K562 (cell line): ENCODE data around the gene PAX2. TPM values are rescaled to one million over a fixed set of nuclear protein-coding genes. Genes with fewer than 3 reads are reported as not detected.
"Not testable (repeated sequence)": the region's sequence is repeated elsewhere in the genome, so short reads cannot be mapped to it uniquely, and the experiment has no call there.

ENCODE experiments used
- ATAC-seq: fragments of 200-7000 bp; cut with Tn5 transposase; 3 replicates; pipeline ENCODE4 v1.9.1; 2020; ENCODE audit warnings: moderate library complexity
- BruUV-seq: library from RNA; stranded (reverse); fragments of 400-500 nt; replicated peaks from 2 replicates; lab custom pipeline; 2021; lab: Mats Ljungman, UMichigan
- CTCF ChIA-PET: fragments of 300-600 bp; formaldehyde crosslinking; extraction: SDS; loops from one replicate; lab custom pipeline; 2021; ENCODE audit warnings: low intra/inter-chr PET ratio; lab: Yijun Ruan, JAX
- POLR2A ChIA-PET: fragments of 300-600, 350-650 bp; sonication (Branson Sonifier 250); formaldehyde crosslinking; extraction: SDS; loops from one replicate; lab custom pipeline; 2021; ENCODE audit warnings: antibody characterized with exemption, inconsistent platforms; lab: Yijun Ruan, JAX
- DNase-seq, 4 experiments: peaks; one replicate each; pipeline versions ENCODE4 v3.0.0 to v3.0.0-alpha.2; 2011 to 2018; ENCODE audit warnings: low spot score in 3 of 4, mixed read lengths in 3 of 4; ENCODE audit errors: extremely low read depth in 1 of 4
- FAIRE-seq: peaks from 2 replicates; lab custom pipeline; 2011; peaks lifted over from hg19 to GRCh38; lab: Jason Lieb, UNC
- H2AFZ ChIP-seq: 2 replicates; pipeline ENCODE4 v1.6.0; 2011; ENCODE audit warnings: low read depth, low read length, control low read depth, inconsistent platforms
- H3K27ac ChIP-seq: fragments of 200-600 bp; 3 replicates; pipeline ENCODE4 v1.8.0; 2011; ENCODE audit warnings: low read depth, mild to moderate bottlenecking, control low read depth, inconsistent platforms, low read length, moderate library complexity, mixed read lengths; ENCODE audit errors: extremely low read depth
- H3K27me3 ChIP-seq, 2 experiments: fragments of 300-600 bp in 1 of 2; 2 replicates in 1 of 2; 3 replicates in 1 of 2; pipeline versions ENCODE4 v1.6.0 to v1.8.0; 2011; ENCODE audit warnings: inconsistent platforms in 2 of 2, low read length in 2 of 2, mild to moderate bottlenecking in 1 of 2, mixed read lengths in 1 of 2, moderate library complexity in 1 of 2; ENCODE audit not compliant: control insufficient read depth in 2 of 2, insufficient read depth in 2 of 2
- H3K36me3 ChIP-seq: fragments of 300-600 bp; 3 replicates; pipeline ENCODE4 v1.8.0; 2011; ENCODE audit warnings: mild to moderate bottlenecking, low read length, inconsistent platforms; ENCODE audit not compliant: control insufficient read depth, insufficient read depth
- H3K4me1 ChIP-seq, 2 experiments: fragments of 200-600 bp in 1 of 2; replicated peaks in 1 of 2; 2 replicates in 1 of 2; 3 replicates in 1 of 2; pipeline versions ENCODE4 v1.5.1 to v1.8.0; 2011; ENCODE audit warnings: inconsistent platforms in 2 of 2, low read length in 2 of 2, mild to moderate bottlenecking in 1 of 2, mixed read lengths in 1 of 2, moderate library complexity in 1 of 2; ENCODE audit not compliant: control insufficient read depth in 2 of 2, insufficient read depth in 2 of 2
- H3K4me2 ChIP-seq: 2 replicates; pipeline ENCODE4 v1.6.1; 2011; ENCODE audit warnings: low read length, control low read depth, inconsistent platforms, mixed read lengths; ENCODE audit not compliant: insufficient read depth
- H3K4me3 ChIP-seq: fragments of 200-600 bp; sonication (generic), shearing (Covaris generic); 2 replicates; pipeline ENCODE4 v1.5.1; 2016; ENCODE audit warnings: control low read depth, inconsistent platforms
- H3K79me2 ChIP-seq: fragments of 200-600 bp; 3 replicates; pipeline ENCODE4 v1.8.0; 2011; ENCODE audit warnings: low read length, inconsistent platforms; ENCODE audit not compliant: control insufficient read depth, insufficient read depth
- H3K9ac ChIP-seq, 2 experiments: 2 replicates each; pipeline versions ENCODE4 v1.6.0 to v1.6.1; 2011; ENCODE audit warnings: low read depth in 2 of 2, low read length in 2 of 2, control low read depth in 1 of 2, inconsistent platforms in 1 of 2, mild to moderate bottlenecking in 1 of 2, mixed read lengths in 1 of 2; ENCODE audit not compliant: insufficient read depth in 1 of 2
- H3K9me1 ChIP-seq: one replicate; pipeline ENCODE4 v1.6.0; 2011; ENCODE audit warnings: inconsistent platforms, mild to moderate bottlenecking, low read length, moderate library complexity; ENCODE audit not compliant: control insufficient read depth, insufficient read depth
- H3K9me3 ChIP-seq: replicated peaks from 2 replicates; pipeline ENCODE4 v1.5.1; 2011; ENCODE audit warnings: low read depth, low read length, inconsistent platforms; ENCODE audit not compliant: control insufficient read depth, insufficient read depth
- H4K20me1 ChIP-seq: replicated peaks from 2 replicates; pipeline ENCODE4 v1.6.1; 2011; ENCODE audit warnings: low read length, inconsistent platforms, mixed read lengths; ENCODE audit not compliant: control insufficient read depth, insufficient read depth
- DPF2 ChIP-seq: fragments of 450-650 bp; IDR thresholded peaks from 2 replicates; pipeline ENCODE4 v1.6.1; 2016
- FOS ChIP-seq: IDR thresholded peaks from 3 replicates; pipeline ENCODE4 v1.6.1; 2011; ENCODE audit not compliant: insufficient read length; ENCODE audit errors: extremely low read depth
- GATAD2B ChIP-seq: fragments of 450-650 bp; IDR thresholded peaks from 2 replicates; pipeline ENCODE4 v1.6.1; 2017; ENCODE audit warnings: mild to moderate bottlenecking, borderline replicate concordance
- HEY1 ChIP-seq: fragments of 250-450 bp; sonication (Bioruptor Pico); IDR thresholded peaks from 2 replicates; pipeline ENCODE4 v1.5.0; 2020; ENCODE audit warnings: mild to moderate bottlenecking, moderate library complexity, borderline replicate concordance
- KAT7 ChIP-seq: sonication (generic); formaldehyde crosslinking; IDR thresholded peaks from 2 replicates; pipeline ENCODE4 v1.8.0; 2022; ENCODE audit warnings: missing genetic modification reagents, mild to moderate bottlenecking, borderline replicate concordance
- KLF13 ChIP-seq: fragments of 450-650 bp; IDR thresholded peaks from 2 replicates; pipeline ENCODE4 v1.6.1; 2016; ENCODE audit warnings: missing genetic modification characterization, low read depth, mild to moderate bottlenecking, missing compliant biosample characterization, moderate library complexity, borderline replicate concordance
- SMARCA5 ChIP-seq: fragments of 450-650 bp; IDR thresholded peaks from 2 replicates; pipeline ENCODE4 v1.6.1; 2016
- SREBF1 ChIP-seq: fragments of 150-350 bp; IDR thresholded peaks from 2 replicates; pipeline ENCODE4 v1.6.1; 2014; ENCODE audit warnings: antibody characterized with exemption, low read depth, low read length, borderline replicate concordance
- ZNF263 ChIP-seq: sonication (generic); formaldehyde crosslinking; IDR thresholded peaks from 2 replicates; pipeline ENCODE4 v1.8.0; 2022; ENCODE audit warnings: mild to moderate bottlenecking, missing genetic modification reagents, borderline replicate concordance
- WGBS: fragments of 100-300 bp; shearing (Covaris generic); methylation state at CpG from one replicate; pipeline ENCODE4 v1.1.6; 2016; ENCODE audit warnings: low coverage, mixed read lengths; ENCODE audit not compliant: insufficient coverage; ENCODE audit errors: missing lambda C conversion rate; 5-methylcytosine and 5-hydroxymethylcytosine counted together
- in situ Hi-C: fragments of 300-500 bp; cut with MboI; formaldehyde crosslinking; loops from 4 replicates; pipeline ENCODE4 v1.15.0; 2018; ENCODE audit warnings: inconsistent platforms, mixed read lengths
- intact Hi-C: fragments of 100-400 bp; cut with micrococcal nuclease; formaldehyde crosslinking; loops from 2 replicates; pipeline ENCODE4 v1.14.2; 2022
- polyA plus RNA-seq, 8 experiments: library from polyadenylated mRNA; depleted of rRNA in 4 of 8; stranded (reverse) in 5 of 8; unstranded in 3 of 8; fragments of >200 nt; fragmentation: Nextera tagmentation in 2 of 8; fragmentation: Illumina TruSeq in 1 of 8; extraction: Ambion mirVana in 2 of 8; extraction: Trizol in 1 of 8; gene quantifications; 2 replicates each; pipeline versions ENCODE4 v1.2.1 to v1.2.3, GENCODE V29; 2011 to 2014; ENCODE audit warnings: inconsistent platforms in 1 of 8, missing spikeins in 1 of 8
- total RNA-seq, 7 experiments: library from RNA; depleted of rRNA in 6 of 7; stranded (reverse); fragments of >200 nt in 6 of 7; fragmentation: Illumina TruSeq in 2 of 7; extraction: Trizol in 2 of 7; gene quantifications; 2 replicates each; pipeline versions ENCODE4 v1.2.1 to v1.2.3, GENCODE V29; 2011 to 2021; ENCODE audit warnings: low replicate concordance in 1 of 7
- TF ChIP-seq, protein P1 (sequence below): IDR thresholded peaks from 3 replicates; pipeline ENCODE4 v1.6.1; 2011; ENCODE audit warnings: borderline replicate concordance, mild to moderate bottlenecking, moderate library complexity; ENCODE audit not compliant: insufficient read length; ENCODE audit errors: extremely low read depth
- TF ChIP-seq, protein P2 (sequence below): fragments of 450-650 bp; IDR thresholded peaks from 2 replicates; pipeline ENCODE4 v1.7.0; 2016; ENCODE audit warnings: borderline replicate concordance

PAX2 gene
- total and polyA plus RNA-seq, 9 of the 15 experiments (the other 6 are each of a cell fraction or from before 2014, with no cell fraction given): not detected

DNA sequence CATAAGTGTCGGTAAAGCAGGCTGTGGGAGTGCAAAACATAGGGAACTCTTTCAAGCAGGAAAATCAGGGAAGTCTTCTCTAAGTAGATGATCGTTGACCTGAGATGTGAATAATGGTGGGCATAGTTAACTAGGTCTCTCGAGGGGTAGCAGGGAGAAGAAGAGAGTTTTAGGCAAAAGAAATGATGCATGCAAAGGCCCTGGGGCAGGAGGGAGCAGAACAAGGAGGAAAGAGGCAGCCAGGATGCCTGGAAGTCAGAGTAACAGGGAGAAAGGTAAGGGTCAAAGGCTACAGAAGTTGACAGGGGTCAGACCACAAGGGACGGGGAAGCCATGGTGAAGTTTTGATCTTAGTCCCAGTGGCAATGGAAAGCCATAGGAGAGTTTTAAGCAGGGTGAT, 47.8 kb upstream of the PAX2 start:
- Histone ChIP-seq H4K20me1 (no peaks in the 10 kb centered on the region), H3K27ac (no peak overlapping the region), H3K36me3 (no peaks in the 10 kb centered on the region), H3K4me2 (no peak overlapping the region), H3K9me1 (no peaks in the 10 kb centered on the region), H3K4me1 (no peaks in the 10 kb centered on the region), H3K79me2 (no peaks in the 10 kb centered on the region), H3K9me3 (no peaks in the 10 kb centered on the region), H2AFZ (no peak overlapping the region), H3K27me3 (no peaks in the 10 kb centered on the region; a peak in 2 of 5 replicates), H3K4me3 (no peak overlapping the region), H3K9ac (no peak overlapping the region)
- ATAC-seq: no peak
- in situ Hi-C loops (no loop called here), intact Hi-C loops (no loop called here)
- no TSS peak for BruUV-seq
- ChIA-PET POLR2A (no interaction called here), CTCF (no interaction called here)
- no peak for FAIRE-seq
- DNase-seq: no peak
- WGBS: 0% methylated on average over 4 of the region's 4 CpGs
- no peak for TF ChIP-seq FOS
- TF ChIP-seq DPF2: no peak
- TF ChIP-seq, protein P1, sequence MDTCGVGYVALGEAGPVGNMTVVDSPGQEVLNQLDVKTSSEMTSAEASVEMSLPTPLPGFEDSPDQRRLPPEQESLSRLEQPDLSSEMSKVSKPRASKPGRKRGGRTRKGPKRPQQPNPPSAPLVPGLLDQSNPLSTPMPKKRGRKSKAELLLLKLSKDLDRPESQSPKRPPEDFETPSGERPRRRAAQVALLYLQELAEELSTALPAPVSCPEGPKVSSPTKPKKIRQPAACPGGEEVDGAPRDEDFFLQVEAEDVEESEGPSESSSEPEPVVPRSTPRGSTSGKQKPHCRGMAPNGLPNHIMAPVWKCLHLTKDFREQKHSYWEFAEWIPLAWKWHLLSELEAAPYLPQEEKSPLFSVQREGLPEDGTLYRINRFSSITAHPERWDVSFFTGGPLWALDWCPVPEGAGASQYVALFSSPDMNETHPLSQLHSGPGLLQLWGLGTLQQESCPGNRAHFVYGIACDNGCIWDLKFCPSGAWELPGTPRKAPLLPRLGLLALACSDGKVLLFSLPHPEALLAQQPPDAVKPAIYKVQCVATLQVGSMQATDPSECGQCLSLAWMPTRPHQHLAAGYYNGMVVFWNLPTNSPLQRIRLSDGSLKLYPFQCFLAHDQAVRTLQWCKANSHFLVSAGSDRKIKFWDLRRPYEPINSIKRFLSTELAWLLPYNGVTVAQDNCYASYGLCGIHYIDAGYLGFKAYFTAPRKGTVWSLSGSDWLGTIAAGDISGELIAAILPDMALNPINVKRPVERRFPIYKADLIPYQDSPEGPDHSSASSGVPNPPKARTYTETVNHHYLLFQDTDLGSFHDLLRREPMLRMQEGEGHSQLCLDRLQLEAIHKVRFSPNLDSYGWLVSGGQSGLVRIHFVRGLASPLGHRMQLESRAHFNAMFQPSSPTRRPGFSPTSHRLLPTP: no peak
- no peak for TF ChIP-seq ZNF263 (CRISPR knock-in tag)
- TF ChIP-seq, protein P2, sequence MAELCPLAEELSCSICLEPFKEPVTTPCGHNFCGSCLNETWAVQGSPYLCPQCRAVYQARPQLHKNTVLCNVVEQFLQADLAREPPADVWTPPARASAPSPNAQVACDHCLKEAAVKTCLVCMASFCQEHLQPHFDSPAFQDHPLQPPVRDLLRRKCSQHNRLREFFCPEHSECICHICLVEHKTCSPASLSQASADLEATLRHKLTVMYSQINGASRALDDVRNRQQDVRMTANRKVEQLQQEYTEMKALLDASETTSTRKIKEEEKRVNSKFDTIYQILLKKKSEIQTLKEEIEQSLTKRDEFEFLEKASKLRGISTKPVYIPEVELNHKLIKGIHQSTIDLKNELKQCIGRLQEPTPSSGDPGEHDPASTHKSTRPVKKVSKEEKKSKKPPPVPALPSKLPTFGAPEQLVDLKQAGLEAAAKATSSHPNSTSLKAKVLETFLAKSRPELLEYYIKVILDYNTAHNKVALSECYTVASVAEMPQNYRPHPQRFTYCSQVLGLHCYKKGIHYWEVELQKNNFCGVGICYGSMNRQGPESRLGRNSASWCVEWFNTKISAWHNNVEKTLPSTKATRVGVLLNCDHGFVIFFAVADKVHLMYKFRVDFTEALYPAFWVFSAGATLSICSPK: no peak
- no peak for TF ChIP-seq SREBF1
- TF ChIP-seq HEY1 (CRISPR knock-in tag): no peak
- no peak for TF ChIP-seq GATAD2B
- TF ChIP-seq SMARCA5: no peak
- TF ChIP-seq KAT7 (CRISPR knock-in tag): no peak
- no peak for TF ChIP-seq KLF13 (tag)

DNA sequence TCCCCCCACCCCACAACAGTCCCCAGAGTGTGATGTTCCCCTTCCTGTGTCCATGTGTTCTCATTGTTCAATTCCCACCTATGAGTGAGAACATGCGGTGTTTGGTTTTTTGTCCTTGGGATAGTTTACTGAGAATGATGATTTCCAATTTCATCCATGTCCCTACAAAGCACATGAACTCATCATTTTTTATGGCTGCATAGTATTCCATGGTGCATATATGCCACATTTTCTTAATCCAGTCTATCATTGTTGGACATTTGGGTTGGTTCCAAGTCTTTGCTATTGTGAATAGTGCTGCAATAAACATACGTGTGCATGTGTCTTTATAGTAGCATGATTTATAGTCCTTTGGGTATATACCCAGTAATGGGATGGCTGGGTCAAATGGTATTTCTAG, 43.7 kb upstream of the PAX2 start:
- H3K36me3 ChIP-seq, intact Hi-C loops, H2AFZ ChIP-seq, H3K4me1 ChIP-seq, H3K4me3 ChIP-seq, H3K27ac ChIP-seq, ATAC-seq, in situ Hi-C loops, FAIRE-seq, BruUV-seq, H4K20me1 ChIP-seq, H3K9me3 ChIP-seq, H3K4me2 ChIP-seq, H3K79me2 ChIP-seq, H3K9me1 ChIP-seq, H3K9ac ChIP-seq, CTCF ChIA-PET, H3K27me3 ChIP-seq, DNase-seq, POLR2A ChIA-PET: not testable (repeated sequence)
- no CpG with 5 or more reads among the region's 2 CpGs for WGBS
